ENCODE results near the gene SPDYE16.
"Not testable (repeated sequence)": the region's sequence is repeated elsewhere in the genome, so short reads cannot be mapped to it uniquely, and the experiment has no call there.

Gene SPDYE16

DNA sequence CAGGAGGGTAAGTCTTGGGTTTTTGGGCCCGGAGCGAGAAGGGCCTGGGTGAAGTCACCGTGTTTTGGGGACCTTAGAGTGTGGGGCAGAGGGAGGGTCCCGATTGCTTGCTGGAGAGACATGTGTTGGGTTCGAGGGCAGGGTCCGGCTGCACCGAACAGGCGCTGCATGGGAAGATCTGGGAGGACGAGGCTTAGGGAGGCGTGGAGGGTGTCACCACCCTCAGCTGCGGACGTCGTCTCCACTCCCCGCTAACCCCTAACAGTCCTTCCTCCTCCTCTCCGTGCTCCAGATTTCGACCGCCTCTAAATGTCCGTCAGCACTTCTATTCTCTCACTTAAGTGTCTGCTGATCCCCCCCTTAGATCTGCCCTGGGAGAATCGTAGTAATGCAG lies 6.8 kb upstream of the SPDYE16 start:
- not testable (repeated sequence) for H3K4me1 ChIP-seq (ENCODE audit: control insufficient read depth in 5 of 5, insufficient read depth in 5 of 5, low read length in 5 of 5)
- Histone ChIP-seq H3K27ac (ENCODE audit: low read depth, low read length) (peak overlapping the region; percentile 88), H3K4me3 (ENCODE audit: low read depth in 1 of 5, low read length in 5 of 5) (peak overlapping the region; percentile 63 to 75 (median 73))

GRCh38 chr7:76549025-76549854 lies 6.1 kb upstream of the SPDYE16 start:
- H3K4me3 ChIP-seq (ENCODE audit: low read depth in 1 of 5, low read length in 5 of 5) = peak overlapping the region; percentile 63 to 75 (median 73)
- not testable (repeated sequence) for H3K36me3 ChIP-seq (ENCODE audit: control insufficient read depth in 5 of 5, insufficient read depth in 5 of 5, low read length in 5 of 5); H3K9me3 ChIP-seq (ENCODE audit: control insufficient read depth in 5 of 5, low read length in 5 of 5); H3K27me3 ChIP-seq (ENCODE audit: control insufficient read depth in 5 of 5, insufficient read depth in 4 of 5, low read length in 5 of 5); H3K4me1 ChIP-seq (ENCODE audit: control insufficient read depth in 5 of 5, insufficient read depth in 5 of 5, low read length in 5 of 5)
- H3K27ac ChIP-seq (ENCODE audit: low read depth, low read length) = peak overlapping the region; percentile 88
- H3K9ac ChIP-seq (ENCODE audit: low read length in 5 of 5) = peak overlapping the region in 4 of 5 donors; percentile 73 to 90 (median 88)

More for the DNA sequence above, 6.8 kb upstream of the SPDYE16 start:
- H3K27me3 ChIP-seq (ENCODE audit: control insufficient read depth in 5 of 5, insufficient read depth in 4 of 5, low read length in 5 of 5); H3K9me3 ChIP-seq (ENCODE audit: control insufficient read depth in 5 of 5, low read length in 5 of 5); H3K36me3 ChIP-seq (ENCODE audit: control insufficient read depth in 5 of 5, insufficient read depth in 5 of 5, low read length in 5 of 5): not testable (repeated sequence)
- peak overlapping the region; percentile 26 to 90 (median 88) for H3K9ac ChIP-seq (ENCODE audit: low read length in 5 of 5)

DNA sequence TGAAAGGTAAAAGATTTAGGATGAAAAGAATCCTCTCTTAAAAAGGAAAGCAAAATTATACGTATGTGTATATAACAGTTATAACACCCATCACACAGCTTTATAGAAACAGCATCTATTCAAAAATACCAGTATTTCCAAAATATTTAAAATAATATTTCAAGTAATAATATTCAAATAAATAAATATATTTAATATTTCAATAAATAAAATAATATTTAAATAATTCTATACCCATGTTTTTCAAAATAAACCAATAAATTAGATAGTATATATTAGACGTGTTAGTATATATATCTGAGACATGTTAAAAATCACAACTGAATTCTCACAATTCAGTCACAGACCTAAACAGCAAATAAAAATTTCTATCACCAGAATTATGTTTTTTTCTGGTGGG lies 11.5 kb downstream of the SPDYE16 start:
- not testable (repeated sequence) for H3K4me3 ChIP-seq (ENCODE audit: low read depth in 1 of 5, low read length in 5 of 5); H3K9me3 ChIP-seq (ENCODE audit: control insufficient read depth in 5 of 5, low read length in 5 of 5); H3K36me3 ChIP-seq (ENCODE audit: control insufficient read depth in 5 of 5, insufficient read depth in 5 of 5, low read length in 5 of 5); H3K9ac ChIP-seq (ENCODE audit: low read length in 5 of 5); H3K4me1 ChIP-seq (ENCODE audit: control insufficient read depth in 5 of 5, insufficient read depth in 5 of 5, low read length in 5 of 5); H3K27ac ChIP-seq (ENCODE audit: low read depth, low read length); H3K27me3 ChIP-seq (ENCODE audit: control insufficient read depth in 5 of 5, insufficient read depth in 4 of 5, low read length in 5 of 5)

- H3K27me3 ChIP-seq (ENCODE audit: control insufficient read depth in 5 of 5, insufficient read depth in 4 of 5, low read length in 5 of 5); H3K9ac ChIP-seq (ENCODE audit: low read length in 5 of 5); H3K36me3 ChIP-seq (ENCODE audit: control insufficient read depth in 5 of 5, insufficient read depth in 5 of 5, low read length in 5 of 5); H3K9me3 ChIP-seq (ENCODE audit: control insufficient read depth in 5 of 5, low read length in 5 of 5); H3K27ac ChIP-seq (ENCODE audit: low read depth, low read length); H3K4me1 ChIP-seq (ENCODE audit: control insufficient read depth in 5 of 5, insufficient read depth in 5 of 5, low read length in 5 of 5); H3K4me3 ChIP-seq (ENCODE audit: low read depth in 1 of 5, low read length in 5 of 5): not testable (repeated sequence)
Measured at GRCh38 chr7:76526183-76526582, 16.9 kb downstream of the SPDYE16 start.

- not testable (repeated sequence) for H3K9me3 ChIP-seq (ENCODE audit: control insufficient read depth in 5 of 5, low read length in 5 of 5); H3K9ac ChIP-seq (ENCODE audit: low read length in 5 of 5); H3K36me3 ChIP-seq (ENCODE audit: control insufficient read depth in 5 of 5, insufficient read depth in 5 of 5, low read length in 5 of 5); H3K4me3 ChIP-seq (ENCODE audit: low read depth in 1 of 5, low read length in 5 of 5); H3K27me3 ChIP-seq (ENCODE audit: control insufficient read depth in 5 of 5, insufficient read depth in 4 of 5, low read length in 5 of 5); H3K27ac ChIP-seq (ENCODE audit: low read depth, low read length)
- H3K4me1 ChIP-seq (ENCODE audit: control insufficient read depth in 5 of 5, insufficient read depth in 5 of 5, low read length in 5 of 5) = peaks cover 0 to 16% (median 12%) of the 10 kb centered on the region in 5 donors
Measured at GRCh38 chr7:76516932-76517331, 26.2 kb downstream of the SPDYE16 start.

GRCh38 chr7:76515999-76516443 lies 27.1 kb downstream of the SPDYE16 start:
- peaks cover 0 to 18% (median 12%) of the 10 kb centered on the region in 5 donors for H3K4me1 ChIP-seq (ENCODE audit: control insufficient read depth in 5 of 5, insufficient read depth in 5 of 5, low read length in 5 of 5)
- H3K36me3 ChIP-seq (ENCODE audit: control insufficient read depth in 5 of 5, insufficient read depth in 5 of 5, low read length in 5 of 5) = no peaks in the 10 kb centered on the region
- no peaks in the 10 kb centered on the region for H3K27me3 ChIP-seq (ENCODE audit: control insufficient read depth in 5 of 5, insufficient read depth in 4 of 5, low read length in 5 of 5)
- no peak overlapping the region for H3K9ac ChIP-seq (ENCODE audit: low read length in 5 of 5)
- peak overlapping the region in 1 of 5 donors; percentile 43 for H3K4me3 ChIP-seq (ENCODE audit: low read depth in 1 of 5, low read length in 5 of 5)
- H3K9me3 ChIP-seq (ENCODE audit: control insufficient read depth in 5 of 5, low read length in 5 of 5) = no peaks in the 10 kb centered on the region
- H3K27ac ChIP-seq (ENCODE audit: low read depth, low read length) = no peak overlapping the region

DNA sequence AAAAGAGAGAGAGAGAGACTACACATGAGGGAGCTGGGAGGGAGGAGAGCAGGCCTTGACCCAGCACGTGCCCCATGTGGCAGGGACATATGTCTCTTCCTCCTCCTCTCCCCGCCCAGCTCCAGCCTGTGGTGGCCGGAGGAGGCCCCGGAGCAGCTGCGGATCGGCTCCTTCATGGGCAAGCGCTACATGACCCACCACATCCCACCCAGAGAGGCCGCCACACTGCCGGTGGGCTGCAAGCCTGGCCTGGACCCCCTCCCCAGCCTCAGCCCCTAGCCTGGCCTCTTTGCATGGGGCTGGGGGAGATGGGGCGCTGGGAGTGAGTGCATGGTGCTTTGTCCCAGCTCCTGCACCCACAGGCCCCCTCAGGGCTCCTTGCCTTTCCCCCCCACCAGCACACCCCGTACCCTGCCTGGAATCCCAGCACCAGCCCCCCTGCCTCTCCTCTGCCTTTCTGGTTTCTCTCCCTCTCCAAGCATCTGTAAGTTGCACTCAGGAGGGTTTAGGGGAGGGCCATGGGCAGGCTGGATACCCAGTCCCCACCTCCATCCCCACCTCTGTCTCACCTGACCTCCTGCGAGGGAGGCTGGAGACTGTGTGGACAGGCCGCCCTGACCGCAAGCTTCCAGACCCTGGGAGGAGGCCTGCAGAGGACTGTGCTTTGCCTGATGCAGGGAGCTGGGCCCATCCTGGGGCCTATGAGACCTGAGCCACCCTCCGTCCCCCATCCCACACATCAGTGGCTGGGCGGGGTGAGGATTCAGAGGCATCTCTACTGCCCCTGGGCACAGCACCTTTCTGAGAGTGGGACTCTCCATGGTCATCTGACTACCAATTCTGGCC lies 27.9 kb downstream of the SPDYE16 start:
- no peaks in the 10 kb centered on the region for H3K27me3 ChIP-seq (ENCODE audit: control insufficient read depth in 5 of 5, insufficient read depth in 4 of 5, low read length in 5 of 5)
- H3K4me1 ChIP-seq (ENCODE audit: control insufficient read depth in 5 of 5, insufficient read depth in 5 of 5, low read length in 5 of 5) = peaks cover 0 to 18% (median 16%) of the 10 kb centered on the region in 5 donors
- H3K4me3 ChIP-seq (ENCODE audit: low read depth in 1 of 5, low read length in 5 of 5) = no peak overlapping the region
- no peak overlapping the region for H3K9ac ChIP-seq (ENCODE audit: low read length in 5 of 5)
- H3K27ac ChIP-seq (ENCODE audit: low read depth, low read length) = no peak overlapping the region
- H3K9me3 ChIP-seq (ENCODE audit: control insufficient read depth in 5 of 5, low read length in 5 of 5) = no peaks in the 10 kb centered on the region
- no peaks in the 10 kb centered on the region for H3K36me3 ChIP-seq (ENCODE audit: control insufficient read depth in 5 of 5, insufficient read depth in 5 of 5, low read length in 5 of 5)

GRCh38 chr7:76513817-76514799 lies 29.0 kb downstream of the SPDYE16 start:
- Histone ChIP-seq H3K4me3 (ENCODE audit: low read depth in 1 of 5, low read length in 5 of 5) (no peak overlapping the region), H3K27ac (ENCODE audit: low read depth, low read length) (no peak overlapping the region), H3K36me3 (ENCODE audit: control insufficient read depth in 5 of 5, insufficient read depth in 5 of 5, low read length in 5 of 5) (no peaks in the 10 kb centered on the region), H3K9ac (ENCODE audit: low read length in 5 of 5) (no peak overlapping the region), H3K9me3 (ENCODE audit: control insufficient read depth in 5 of 5, low read length in 5 of 5) (no peaks in the 10 kb centered on the region), H3K27me3 (ENCODE audit: control insufficient read depth in 5 of 5, insufficient read depth in 4 of 5, low read length in 5 of 5) (no peaks in the 10 kb centered on the region), H3K4me1 (ENCODE audit: control insufficient read depth in 5 of 5, insufficient read depth in 5 of 5, low read length in 5 of 5) (peaks cover 0 to 23% (median 20%) of the 10 kb centered on the region in 5 donors)

DNA sequence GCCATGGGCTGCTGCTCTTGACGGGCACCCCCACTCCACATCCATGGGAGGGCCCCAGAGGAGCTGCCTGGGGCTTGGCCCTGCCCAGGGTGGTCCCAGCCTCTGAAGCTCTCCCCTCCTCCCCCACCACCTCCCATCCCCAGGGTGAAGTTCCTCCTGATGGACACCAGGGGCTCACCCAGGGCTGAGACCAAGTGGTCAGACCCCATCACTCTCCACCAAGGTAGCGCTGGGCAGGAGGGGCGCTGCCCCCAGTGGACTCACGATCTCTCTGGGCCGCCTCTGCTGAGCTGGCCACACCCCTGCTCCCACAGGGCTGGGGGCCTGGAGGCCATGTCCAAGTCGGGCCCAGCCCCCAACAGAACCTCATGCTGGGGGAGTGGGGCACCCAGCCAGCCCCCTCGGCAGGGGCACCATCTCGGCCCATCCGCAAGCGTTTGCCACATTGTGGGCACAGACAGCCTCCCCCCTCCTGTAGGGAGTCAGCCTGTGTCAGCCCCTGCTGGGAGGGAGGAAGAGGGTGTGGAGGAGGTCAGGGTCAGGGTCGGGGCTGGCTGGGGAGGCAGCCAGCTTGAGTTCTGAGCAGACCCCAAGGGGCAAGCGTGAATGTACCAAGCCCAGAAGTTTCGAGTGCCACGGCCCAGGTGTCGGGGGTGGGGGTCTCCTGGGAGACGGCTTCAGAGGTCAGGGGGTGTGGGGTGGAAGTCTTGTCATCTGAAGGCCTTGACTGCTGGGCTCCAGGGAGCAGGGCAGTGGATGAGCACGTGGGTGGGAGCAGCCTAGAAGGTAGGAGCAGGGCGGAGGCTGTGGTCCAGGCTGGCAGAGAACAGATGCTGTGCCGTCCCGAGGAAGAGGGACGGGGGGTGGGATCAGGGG lies 29.9 kb downstream of the SPDYE16 start:
- Histone ChIP-seq H3K4me1 (ENCODE audit: control insufficient read depth in 5 of 5, insufficient read depth in 5 of 5, low read length in 5 of 5) (peaks cover 0 to 23% (median 20%) of the 10 kb centered on the region in 5 donors), H3K27me3 (ENCODE audit: control insufficient read depth in 5 of 5, insufficient read depth in 4 of 5, low read length in 5 of 5) (no peaks in the 10 kb centered on the region), H3K9ac (ENCODE audit: low read length in 5 of 5) (peak overlapping the region in 2 of 5 donors; percentile 11 to 56), H3K4me3 (ENCODE audit: low read depth in 1 of 5, low read length in 5 of 5) (peak overlapping the region in 1 of 5 donors; percentile 7), H3K36me3 (ENCODE audit: control insufficient read depth in 5 of 5, insufficient read depth in 5 of 5, low read length in 5 of 5) (no peaks in the 10 kb centered on the region), H3K27ac (ENCODE audit: low read depth, low read length) (peak overlapping the region; percentile 10), H3K9me3 (ENCODE audit: control insufficient read depth in 5 of 5, low read length in 5 of 5) (no peaks in the 10 kb centered on the region)
